ENCODE results near the gene PDZD2.

The PDZD2 gene

GRCh38 chr5:31924005-31924404, 285.1 kb downstream of the PDZD2 start:
- no peak overlapping the region for H3K4me3 ChIP-seq (ENCODE audit: low read depth, low read length)

GRCh38 chr5:31931874-31932273, 292.9 kb downstream of the PDZD2 start:
- H3K27me3 ChIP-seq (ENCODE audit: control insufficient read depth, insufficient read depth, low read length): no peaks in the 10 kb centered on the region
- no peaks in the 10 kb centered on the region for H3K9me3 ChIP-seq (ENCODE audit: control insufficient read depth, insufficient read depth, low read length)
- H3K9ac ChIP-seq (ENCODE audit: low read depth, low read length): no peak overlapping the region
- H3K4me3 ChIP-seq (ENCODE audit: low read depth, low read length): no peak overlapping the region
- no peaks in the 10 kb centered on the region for H3K36me3 ChIP-seq (ENCODE audit: control insufficient read depth, insufficient read depth, low read length)
- no peaks in the 10 kb centered on the region for H3K4me1 ChIP-seq (ENCODE audit: control insufficient read depth, insufficient read depth, low read length)

More at GRCh38 chr5:31924005-31924404, 285.1 kb downstream of the PDZD2 start:
- no peaks in the 10 kb centered on the region for H3K9me3 ChIP-seq (ENCODE audit: control insufficient read depth, insufficient read depth, low read length)
- no peaks in the 10 kb centered on the region for H3K27me3 ChIP-seq (ENCODE audit: control insufficient read depth, insufficient read depth, low read length)
- no peaks in the 10 kb centered on the region for H3K4me1 ChIP-seq (ENCODE audit: control insufficient read depth, insufficient read depth, low read length)
- H3K36me3 ChIP-seq (ENCODE audit: control insufficient read depth, insufficient read depth, low read length): no peaks in the 10 kb centered on the region
- H3K9ac ChIP-seq (ENCODE audit: low read depth, low read length): no peak overlapping the region

DNA sequence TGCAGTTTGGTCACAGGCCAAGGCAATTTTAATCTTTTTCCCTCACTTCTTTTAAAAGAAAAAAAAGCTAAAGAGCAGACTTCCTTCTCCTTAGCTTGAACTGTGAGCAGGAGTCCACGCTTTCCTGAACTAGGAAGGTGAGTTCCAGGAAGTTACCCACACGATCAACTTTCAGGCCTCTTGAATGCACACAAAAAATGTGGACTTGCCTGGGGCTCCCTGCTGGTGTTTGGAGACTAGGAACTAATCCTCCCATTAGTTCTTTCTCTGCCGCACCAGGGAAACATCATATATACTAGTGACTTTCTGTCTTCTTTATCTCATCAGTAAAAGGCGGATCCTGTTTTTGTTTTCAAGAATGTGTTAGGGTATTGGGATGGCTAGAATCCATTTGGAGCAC, 295.2 kb downstream of the PDZD2 start:
- no peak overlapping the region for H3K9ac ChIP-seq (ENCODE audit: low read depth, low read length)
- H3K36me3 ChIP-seq (ENCODE audit: control insufficient read depth, insufficient read depth, low read length): no peaks in the 10 kb centered on the region
- no peaks in the 10 kb centered on the region for H3K9me3 ChIP-seq (ENCODE audit: control insufficient read depth, insufficient read depth, low read length)
- no peaks in the 10 kb centered on the region for H3K4me1 ChIP-seq (ENCODE audit: control insufficient read depth, insufficient read depth, low read length)
- H3K4me3 ChIP-seq (ENCODE audit: low read depth, low read length): no peak overlapping the region
- no peaks in the 10 kb centered on the region for H3K27me3 ChIP-seq (ENCODE audit: control insufficient read depth, insufficient read depth, low read length)

DNA sequence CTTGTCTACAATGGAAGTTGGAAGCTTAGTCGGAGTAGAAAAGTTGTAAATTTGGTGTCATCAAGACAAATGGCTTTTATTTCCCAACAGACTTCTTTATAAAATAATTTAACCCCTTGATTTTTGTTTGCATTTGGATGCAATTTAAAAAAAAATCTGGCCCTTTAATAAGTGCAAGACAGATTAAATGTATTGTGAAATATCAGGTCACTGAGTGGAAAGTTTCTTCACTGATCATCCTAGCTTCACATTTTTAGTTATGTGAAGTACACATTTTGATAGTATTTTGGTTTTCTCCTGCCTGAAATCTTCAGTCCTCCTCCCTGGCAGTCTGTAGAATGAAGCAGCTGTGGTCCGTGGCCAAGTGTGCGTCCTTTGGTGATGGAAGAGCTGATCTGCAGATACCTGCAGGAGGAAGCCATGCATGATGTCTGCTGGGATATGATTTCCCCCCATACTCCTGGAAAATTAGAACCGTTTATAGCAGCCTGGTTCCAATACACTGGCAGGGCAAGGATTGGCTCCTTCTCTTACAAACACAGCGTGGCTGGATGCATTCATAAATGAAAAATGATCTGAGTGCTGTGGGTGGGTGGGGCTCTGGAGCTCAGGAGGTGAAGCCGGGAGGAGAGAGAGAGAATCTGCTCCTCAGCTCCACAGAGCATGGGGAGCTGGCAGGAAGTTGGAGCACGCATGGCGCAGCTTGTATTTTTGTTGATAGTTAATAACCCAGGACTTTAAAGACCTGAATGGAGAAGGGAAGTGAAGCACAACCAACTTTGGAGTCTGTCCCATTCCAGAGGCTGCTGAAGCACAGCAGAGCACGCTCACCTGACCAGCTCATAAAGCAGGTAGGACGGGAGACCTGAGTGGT, 296.8 kb downstream of the PDZD2 start:
- H3K4me3 ChIP-seq (ENCODE audit: low read depth, low read length): no peak overlapping the region

GRCh38 chr5:31936683-31937082, 297.8 kb downstream of the PDZD2 start:
- H3K36me3 ChIP-seq (ENCODE audit: control insufficient read depth, insufficient read depth, low read length): no peaks in the 10 kb centered on the region
- H3K4me1 ChIP-seq (ENCODE audit: control insufficient read depth, insufficient read depth, low read length): no peaks in the 10 kb centered on the region
- H3K27me3 ChIP-seq (ENCODE audit: control insufficient read depth, insufficient read depth, low read length): no peaks in the 10 kb centered on the region
- H3K9me3 ChIP-seq (ENCODE audit: control insufficient read depth, insufficient read depth, low read length): no peaks in the 10 kb centered on the region
- no peak overlapping the region for H3K9ac ChIP-seq (ENCODE audit: low read depth, low read length)
- H3K4me3 ChIP-seq (ENCODE audit: low read depth, low read length): no peak overlapping the region

More for the DNA sequence above, 296.8 kb downstream of the PDZD2 start:
- H3K9me3 ChIP-seq (ENCODE audit: control insufficient read depth, insufficient read depth, low read length): no peaks in the 10 kb centered on the region
- no peaks in the 10 kb centered on the region for H3K4me1 ChIP-seq (ENCODE audit: control insufficient read depth, insufficient read depth, low read length)
- no peaks in the 10 kb centered on the region for H3K36me3 ChIP-seq (ENCODE audit: control insufficient read depth, insufficient read depth, low read length)
- no peaks in the 10 kb centered on the region for H3K27me3 ChIP-seq (ENCODE audit: control insufficient read depth, insufficient read depth, low read length)
- H3K9ac ChIP-seq (ENCODE audit: low read depth, low read length): no peak overlapping the region

- no peaks in the 10 kb centered on the region for H3K36me3 ChIP-seq (ENCODE audit: control insufficient read depth, insufficient read depth, low read length)
- H3K9me3 ChIP-seq (ENCODE audit: control insufficient read depth, insufficient read depth, low read length): no peaks in the 10 kb centered on the region
- H3K4me1 ChIP-seq (ENCODE audit: control insufficient read depth, insufficient read depth, low read length): no peaks in the 10 kb centered on the region
- H3K9ac ChIP-seq (ENCODE audit: low read depth, low read length): no peak overlapping the region
- H3K27me3 ChIP-seq (ENCODE audit: control insufficient read depth, insufficient read depth, low read length): no peaks in the 10 kb centered on the region
- H3K4me3 ChIP-seq (ENCODE audit: low read depth, low read length): no peak overlapping the region
Observed at GRCh38 chr5:31937226-31937625, 298.3 kb downstream of the PDZD2 start.

DNA sequence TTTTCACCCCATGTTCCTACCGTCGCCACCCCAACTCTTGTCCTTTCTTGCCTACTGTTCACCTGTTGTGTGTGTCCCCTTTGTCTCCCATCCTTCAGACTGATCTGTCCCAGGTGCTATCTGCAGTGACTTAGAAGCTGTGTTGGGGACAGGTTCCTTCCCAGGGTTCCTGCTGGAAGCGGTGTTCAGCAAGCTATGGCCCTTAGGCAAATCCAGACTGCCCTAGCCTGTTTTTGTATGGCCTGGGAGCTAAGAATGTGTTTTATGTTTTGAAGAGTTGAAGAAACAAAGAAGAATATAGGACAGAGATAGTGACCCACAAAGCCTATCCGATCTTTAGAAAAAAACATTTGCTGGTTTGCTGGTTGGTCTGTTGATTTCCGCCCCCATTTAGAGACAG, 298.8 kb downstream of the PDZD2 start:
- H3K27me3 ChIP-seq (ENCODE audit: control insufficient read depth, insufficient read depth, low read length): no peaks in the 10 kb centered on the region
- H3K36me3 ChIP-seq (ENCODE audit: control insufficient read depth, insufficient read depth, low read length): no peaks in the 10 kb centered on the region
- no peaks in the 10 kb centered on the region for H3K4me1 ChIP-seq (ENCODE audit: control insufficient read depth, insufficient read depth, low read length)
- no peak overlapping the region for H3K4me3 ChIP-seq (ENCODE audit: low read depth, low read length)
- H3K9me3 ChIP-seq (ENCODE audit: control insufficient read depth, insufficient read depth, low read length): no peaks in the 10 kb centered on the region
- H3K9ac ChIP-seq (ENCODE audit: low read depth, low read length): no peak overlapping the region

- Histone ChIP-seq H3K4me3 (ENCODE audit: low read depth, low read length) (no peak overlapping the region), H3K27me3 (ENCODE audit: control insufficient read depth, insufficient read depth, low read length) (no peaks in the 10 kb centered on the region), H3K4me1 (ENCODE audit: control insufficient read depth, insufficient read depth, low read length) (no peaks in the 10 kb centered on the region), H3K36me3 (ENCODE audit: control insufficient read depth, insufficient read depth, low read length) (no peaks in the 10 kb centered on the region), H3K9ac (ENCODE audit: low read depth, low read length) (no peak overlapping the region), H3K9me3 (ENCODE audit: control insufficient read depth, insufficient read depth, low read length) (no peaks in the 10 kb centered on the region)
Observed at GRCh38 chr5:31939151-31939550, 300.2 kb downstream of the PDZD2 start.

DNA sequence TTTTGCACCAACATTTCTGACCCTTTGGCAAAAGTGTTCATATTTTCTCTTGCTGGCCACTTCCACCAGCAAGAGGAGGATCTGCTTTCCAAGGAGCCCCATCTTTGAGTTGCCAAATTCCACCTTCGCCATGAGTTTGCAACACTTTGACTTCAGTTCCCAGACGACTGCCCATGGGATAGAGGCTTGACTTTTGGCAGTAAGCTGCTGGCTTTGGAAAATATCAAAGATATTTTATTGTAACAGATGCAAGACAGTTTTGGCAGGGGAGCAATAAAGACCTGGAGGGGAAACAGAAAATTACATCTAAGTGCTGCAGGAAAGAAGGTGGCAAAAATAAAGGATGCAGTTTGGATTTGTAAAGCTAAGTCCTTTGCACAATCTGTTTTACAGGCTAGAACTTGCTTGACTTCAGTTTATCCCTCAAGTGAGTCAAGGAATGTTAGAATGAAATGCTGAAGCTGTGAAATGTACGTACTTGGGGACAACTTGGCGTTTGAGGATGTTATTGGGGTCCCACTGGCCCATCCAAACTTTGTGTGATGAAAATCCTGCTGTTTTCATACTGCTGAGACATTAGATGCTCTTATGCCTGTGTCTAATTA, 302.3 kb downstream of the PDZD2 start:
- no peaks in the 10 kb centered on the region for H3K36me3 ChIP-seq (ENCODE audit: control insufficient read depth, insufficient read depth, low read length)
- H3K27me3 ChIP-seq (ENCODE audit: control insufficient read depth, insufficient read depth, low read length): no peaks in the 10 kb centered on the region
- no peak overlapping the region for H3K4me3 ChIP-seq (ENCODE audit: low read depth, low read length)
- no peaks in the 10 kb centered on the region for H3K9me3 ChIP-seq (ENCODE audit: control insufficient read depth, insufficient read depth, low read length)
- H3K9ac ChIP-seq (ENCODE audit: low read depth, low read length): no peak overlapping the region
- no peaks in the 10 kb centered on the region for H3K4me1 ChIP-seq (ENCODE audit: control insufficient read depth, insufficient read depth, low read length)

- Histone ChIP-seq H3K9me3 (ENCODE audit: control insufficient read depth, insufficient read depth, low read length) (no peaks in the 10 kb centered on the region), H3K9ac (ENCODE audit: low read depth, low read length) (no peak overlapping the region), H3K4me3 (ENCODE audit: low read depth, low read length) (no peak overlapping the region), H3K27me3 (ENCODE audit: control insufficient read depth, insufficient read depth, low read length) (no peaks in the 10 kb centered on the region), H3K4me1 (ENCODE audit: control insufficient read depth, insufficient read depth, low read length) (no peaks in the 10 kb centered on the region), H3K36me3 (ENCODE audit: control insufficient read depth, insufficient read depth, low read length) (no peaks in the 10 kb centered on the region)
Observed at GRCh38 chr5:31942546-31942945, 303.6 kb downstream of the PDZD2 start.

GRCh38 chr5:31944684-31945445, 305.9 kb downstream of the PDZD2 start:
- H3K27me3 ChIP-seq (ENCODE audit: control insufficient read depth, insufficient read depth, low read length): no peaks in the 10 kb centered on the region
- H3K4me1 ChIP-seq (ENCODE audit: control insufficient read depth, insufficient read depth, low read length): no peaks in the 10 kb centered on the region
- no peaks in the 10 kb centered on the region for H3K36me3 ChIP-seq (ENCODE audit: control insufficient read depth, insufficient read depth, low read length)
- no peak overlapping the region for H3K9ac ChIP-seq (ENCODE audit: low read depth, low read length)
- H3K9me3 ChIP-seq (ENCODE audit: control insufficient read depth, insufficient read depth, low read length): no peaks in the 10 kb centered on the region
- H3K4me3 ChIP-seq (ENCODE audit: low read depth, low read length): no peak overlapping the region
